HEK293 (cell line): ENCODE measurements around the gene INPP5A.

Source experiments
- CTCF ChIA-PET: fragments of 350-600 bp; formaldehyde crosslinking; extraction: SDS; loops from one replicate; lab custom pipeline; 2021; ENCODE audit warnings: antibody characterized with exemption; lab: Yijun Ruan, JAX
- POLR2A ChIA-PET: fragments of 300-600 bp; formaldehyde crosslinking; extraction: SDS; loops from one replicate; lab custom pipeline; 2020; ENCODE audit warnings: antibody characterized with exemption, inconsistent platforms; lab: Yijun Ruan, JAX
- H3K27ac ChIP-seq: fragments of 200-500 bp; sonication (Bioruptor generic); 2 replicates; pipeline ENCODE4 v1.5.1; 2014; ENCODE audit warnings: low read depth, low read length, control low read depth, inconsistent platforms; ENCODE audit errors: extremely low read depth
- H3K36me3 ChIP-seq, 2 experiments: fragments of 200-500 bp in 1 of 2; sonication (Bioruptor generic) in 1 of 2; 1 replicate in 1 of 2; 2 replicates in 1 of 2; pipeline ENCODE4 v1.5.1; 2014 to 2017; ENCODE audit warnings: inconsistent platforms in 2 of 2, low read length in 2 of 2; ENCODE audit not compliant: control insufficient read depth in 2 of 2, insufficient read depth in 1 of 2
- H3K4me1 ChIP-seq: fragments of 200-500 bp; sonication (Bioruptor generic); 2 replicates; pipeline ENCODE4 v1.5.1; 2014; ENCODE audit warnings: mild to moderate bottlenecking, low read length, inconsistent platforms; ENCODE audit not compliant: control insufficient read depth, insufficient read depth
- H3K4me3 ChIP-seq: 2 replicates; pipeline ENCODE4 v1.5.1; 2011; ENCODE audit warnings: low read depth, mild to moderate bottlenecking, control low read depth, low read length, moderate library complexity
- H3K9me3 ChIP-seq: fragments of 200-500 bp; sonication (Bioruptor generic); 2 replicates; pipeline ENCODE4 v1.5.1; 2014; ENCODE audit warnings: low read depth, low read length, inconsistent platforms; ENCODE audit not compliant: control insufficient read depth, insufficient read depth
- GFI1B ChIP-seq: fragments of 450-650 bp; formaldehyde crosslinking; IDR thresholded peaks from 2 replicates; pipeline ENCODE4 v1.5.1; 2016; ENCODE audit warnings: missing biosample characterization, missing genetic modification characterization
- GLIS1 ChIP-seq: fragments of 450-650 bp; formaldehyde crosslinking; IDR thresholded peaks from 2 replicates; pipeline ENCODE4 v1.5.1; 2016; ENCODE audit warnings: missing biosample characterization, missing genetic modification characterization
- HIC1 ChIP-seq: fragments of 450-650 bp; formaldehyde crosslinking; IDR thresholded peaks from 2 replicates; pipeline ENCODE4 v1.5.1; 2016; ENCODE audit warnings: missing biosample characterization, missing genetic modification characterization
- SCRT2 ChIP-seq: fragments of 450-650 bp; formaldehyde crosslinking; IDR thresholded peaks from 2 replicates; pipeline ENCODE4 v1.5.1; 2016; ENCODE audit warnings: missing biosample characterization, missing genetic modification characterization
- ZBTB21 ChIP-seq: fragments of 450-650 bp; formaldehyde crosslinking; IDR thresholded peaks from 2 replicates; pipeline ENCODE4 v1.5.1; 2017; ENCODE audit warnings: missing biosample characterization, missing genetic modification characterization
- ZNF140 ChIP-seq: fragments of 450-650 bp; formaldehyde crosslinking; IDR thresholded peaks from 2 replicates; pipeline ENCODE4 v1.5.1; 2016; ENCODE audit warnings: missing biosample characterization, missing genetic modification characterization
- ZNF169 ChIP-seq: fragments of 450-650 bp; formaldehyde crosslinking; IDR thresholded peaks from 2 replicates; pipeline ENCODE4 v1.5.1; 2016; ENCODE audit warnings: missing biosample characterization, missing genetic modification characterization
- ZNF2 ChIP-seq: fragments of 450-650 bp; formaldehyde crosslinking; IDR thresholded peaks from 2 replicates; pipeline ENCODE4 v1.5.1; 2016; ENCODE audit warnings: missing biosample characterization, missing genetic modification characterization
- ZNF214 ChIP-seq: fragments of 450-650 bp; formaldehyde crosslinking; IDR thresholded peaks from 2 replicates; pipeline ENCODE4 v1.5.1; 2017; ENCODE audit warnings: missing biosample characterization, mild to moderate bottlenecking, missing genetic modification characterization, borderline replicate concordance
- ZNF248 ChIP-seq: fragments of 450-650 bp; formaldehyde crosslinking; IDR thresholded peaks from 2 replicates; pipeline ENCODE4 v1.5.1; 2017; ENCODE audit warnings: missing biosample characterization, missing genetic modification characterization
- ZNF26 ChIP-seq: fragments of 450-650 bp; formaldehyde crosslinking; IDR thresholded peaks from 2 replicates; pipeline ENCODE4 v1.5.1; 2016; ENCODE audit warnings: missing biosample characterization, missing genetic modification characterization
- ZNF423 ChIP-seq: fragments of 450-650 bp; formaldehyde crosslinking; IDR thresholded peaks from 2 replicates; pipeline ENCODE4 v1.5.1; 2016; ENCODE audit warnings: missing biosample characterization, missing genetic modification characterization
- ZNF501 ChIP-seq: fragments of 450-650 bp; formaldehyde crosslinking; IDR thresholded peaks from 2 replicates; pipeline ENCODE4 v1.5.1; 2016; ENCODE audit warnings: missing biosample characterization, missing genetic modification characterization
- ZNF830 ChIP-seq: fragments of 450-650 bp; IDR thresholded peaks from 2 replicates; pipeline ENCODE4 v1.5.0; 2018; ENCODE audit warnings: missing biosample characterization, missing genetic modification characterization, low read depth, mild to moderate bottlenecking, moderate library complexity
- ZSCAN23 ChIP-seq: fragments of 450-650 bp; formaldehyde crosslinking; IDR thresholded peaks from 2 replicates; pipeline ENCODE4 v1.5.1; 2016; ENCODE audit warnings: missing biosample characterization, missing genetic modification characterization
- TF ChIP-seq, protein P1 (sequence below): fragments of 450-650 bp; formaldehyde crosslinking; IDR thresholded peaks from 2 replicates; pipeline ENCODE4 v1.5.1; 2016; ENCODE audit warnings: missing biosample characterization, missing genetic modification characterization
- TF ChIP-seq, protein P2 (sequence below): fragments of 450-650 bp; formaldehyde crosslinking; IDR thresholded peaks from 2 replicates; pipeline ENCODE4 v1.5.1; 2017; ENCODE audit warnings: missing biosample characterization, missing genetic modification characterization
- TF ChIP-seq, protein P3 (sequence below): fragments of 450-650 bp; IDR thresholded peaks from 2 replicates; pipeline ENCODE4 v1.5.1; 2018; ENCODE audit warnings: missing biosample characterization, mild to moderate bottlenecking, missing genetic modification characterization
- TF ChIP-seq, protein P4 (sequence below): fragments of 450-650 bp; formaldehyde crosslinking; IDR thresholded peaks from 2 replicates; pipeline ENCODE4 v1.5.1; 2016; ENCODE audit warnings: missing biosample characterization, missing genetic modification characterization
- TF ChIP-seq, protein P5 (sequence below): fragments of 450-650 bp; formaldehyde crosslinking; IDR thresholded peaks from 2 replicates; pipeline ENCODE4 v1.5.1; 2016; ENCODE audit warnings: missing biosample characterization, missing genetic modification characterization
- TF ChIP-seq, protein P6 (sequence below): fragments of 450-650 bp; formaldehyde crosslinking; optimal IDR thresholded peaks from 2 replicates; pipeline ENCODE3; 2016; ENCODE audit warnings: missing biosample characterization, mild to moderate bottlenecking, missing genetic modification characterization

INPP5A gene

GRCh38 chr10:132652936-132653590 is 115.5 kb downstream of the INPP5A start (continued):
- no peak for TF ChIP-seq SCRT2 (tag by site-specific recombination)
- TF ChIP-seq, protein P1, sequence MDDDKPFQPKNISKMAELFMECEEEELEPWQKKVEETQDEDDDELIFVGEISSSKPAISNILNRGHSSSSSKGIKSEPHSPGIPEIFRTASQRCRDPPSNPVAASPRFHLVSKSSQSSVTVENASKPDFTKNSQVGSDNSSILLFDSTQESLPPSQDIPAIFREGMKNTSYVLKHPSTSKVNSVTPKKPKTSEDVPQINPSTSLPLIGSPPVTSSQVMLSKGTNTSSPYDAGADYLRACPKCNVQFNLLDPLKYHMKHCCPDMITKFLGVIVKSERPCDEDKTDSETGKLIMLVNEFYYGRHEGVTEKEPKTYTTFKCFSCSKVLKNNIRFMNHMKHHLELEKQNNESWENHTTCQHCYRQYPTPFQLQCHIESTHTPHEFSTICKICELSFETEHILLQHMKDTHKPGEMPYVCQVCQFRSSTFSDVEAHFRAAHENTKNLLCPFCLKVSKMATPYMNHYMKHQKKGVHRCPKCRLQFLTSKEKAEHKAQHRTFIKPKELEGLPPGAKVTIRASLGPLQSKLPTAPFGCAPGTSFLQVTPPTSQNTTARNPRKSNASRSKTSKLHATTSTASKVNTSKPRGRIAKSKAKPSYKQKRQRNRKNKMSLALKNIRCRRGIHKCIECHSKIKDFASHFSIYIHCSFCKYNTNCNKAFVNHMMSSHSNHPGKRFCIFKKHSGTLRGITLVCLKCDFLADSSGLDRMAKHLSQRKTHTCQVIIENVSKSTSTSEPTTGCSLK (tag by site-specific recombination) = no peak
- no peak for TF ChIP-seq ZNF423 (tag by site-specific recombination)
- TF ChIP-seq ZNF26 (tag by site-specific recombination) = no peak
- TF ChIP-seq ZNF214 (tag by site-specific recombination) = no peak
- no peak for TF ChIP-seq ZNF140 (tag by site-specific recombination)
- no peak for TF ChIP-seq ZNF830 (tag by site-specific recombination)

GRCh38 chr10:132653721-132654120 is 116.1 kb downstream of the INPP5A start:
- H3K4me1 ChIP-seq = no peaks in the 10 kb centered on the region
- POLR2A ChIA-PET = no interaction called here
- H3K27ac ChIP-seq = no peak overlapping the region
- H3K4me3 ChIP-seq = no peak overlapping the region
- H3K36me3 ChIP-seq = no peaks in the 10 kb centered on the region
- TF ChIP-seq, protein P2, sequence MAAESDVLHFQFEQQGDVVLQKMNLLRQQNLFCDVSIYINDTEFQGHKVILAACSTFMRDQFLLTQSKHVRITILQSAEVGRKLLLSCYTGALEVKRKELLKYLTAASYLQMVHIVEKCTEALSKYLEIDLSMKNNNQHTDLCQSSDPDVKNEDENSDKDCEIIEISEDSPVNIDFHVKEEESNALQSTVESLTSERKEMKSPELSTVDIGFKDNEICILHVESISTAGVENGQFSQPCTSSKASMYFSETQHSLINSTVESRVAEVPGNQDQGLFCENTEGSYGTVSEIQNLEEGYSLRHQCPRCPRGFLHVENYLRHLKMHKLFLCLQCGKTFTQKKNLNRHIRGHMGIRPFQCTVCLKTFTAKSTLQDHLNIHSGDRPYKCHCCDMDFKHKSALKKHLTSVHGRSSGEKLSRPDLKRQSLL (tag by site-specific recombination) = no peak
- TF ChIP-seq, protein P3, sequence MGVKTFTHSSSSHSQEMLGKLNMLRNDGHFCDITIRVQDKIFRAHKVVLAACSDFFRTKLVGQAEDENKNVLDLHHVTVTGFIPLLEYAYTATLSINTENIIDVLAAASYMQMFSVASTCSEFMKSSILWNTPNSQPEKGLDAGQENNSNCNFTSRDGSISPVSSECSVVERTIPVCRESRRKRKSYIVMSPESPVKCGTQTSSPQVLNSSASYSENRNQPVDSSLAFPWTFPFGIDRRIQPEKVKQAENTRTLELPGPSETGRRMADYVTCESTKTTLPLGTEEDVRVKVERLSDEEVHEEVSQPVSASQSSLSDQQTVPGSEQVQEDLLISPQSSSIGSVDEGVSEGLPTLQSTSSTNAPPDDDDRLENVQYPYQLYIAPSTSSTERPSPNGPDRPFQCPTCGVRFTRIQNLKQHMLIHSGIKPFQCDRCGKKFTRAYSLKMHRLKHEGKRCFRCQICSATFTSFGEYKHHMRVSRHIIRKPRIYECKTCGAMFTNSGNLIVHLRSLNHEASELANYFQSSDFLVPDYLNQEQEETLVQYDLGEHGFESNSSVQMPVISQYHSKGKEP = no peak
- TF ChIP-seq ZSCAN23 (tag by site-specific recombination) (no peak), ZNF501 (no peak), ZNF169 (tag by site-specific recombination) (no peak), ZBTB21 (tag by site-specific recombination) (no peak), GLIS1 (tag by site-specific recombination) (no peak), ZNF2 (tag by site-specific recombination) (no peak), HIC1 (tag by site-specific recombination) (no peak), GFI1B (tag by site-specific recombination) (no peak), ZNF248 (tag by site-specific recombination) (no peak)
- TF ChIP-seq, protein P4, sequence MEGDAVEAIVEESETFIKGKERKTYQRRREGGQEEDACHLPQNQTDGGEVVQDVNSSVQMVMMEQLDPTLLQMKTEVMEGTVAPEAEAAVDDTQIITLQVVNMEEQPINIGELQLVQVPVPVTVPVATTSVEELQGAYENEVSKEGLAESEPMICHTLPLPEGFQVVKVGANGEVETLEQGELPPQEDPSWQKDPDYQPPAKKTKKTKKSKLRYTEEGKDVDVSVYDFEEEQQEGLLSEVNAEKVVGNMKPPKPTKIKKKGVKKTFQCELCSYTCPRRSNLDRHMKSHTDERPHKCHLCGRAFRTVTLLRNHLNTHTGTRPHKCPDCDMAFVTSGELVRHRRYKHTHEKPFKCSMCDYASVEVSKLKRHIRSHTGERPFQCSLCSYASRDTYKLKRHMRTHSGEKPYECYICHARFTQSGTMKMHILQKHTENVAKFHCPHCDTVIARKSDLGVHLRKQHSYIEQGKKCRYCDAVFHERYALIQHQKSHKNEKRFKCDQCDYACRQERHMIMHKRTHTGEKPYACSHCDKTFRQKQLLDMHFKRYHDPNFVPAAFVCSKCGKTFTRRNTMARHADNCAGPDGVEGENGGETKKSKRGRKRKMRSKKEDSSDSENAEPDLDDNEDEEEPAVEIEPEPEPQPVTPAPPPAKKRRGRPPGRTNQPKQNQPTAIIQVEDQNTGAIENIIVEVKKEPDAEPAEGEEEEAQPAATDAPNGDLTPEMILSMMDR (tag by site-specific recombination) = no peak
- TF ChIP-seq, protein P5, sequence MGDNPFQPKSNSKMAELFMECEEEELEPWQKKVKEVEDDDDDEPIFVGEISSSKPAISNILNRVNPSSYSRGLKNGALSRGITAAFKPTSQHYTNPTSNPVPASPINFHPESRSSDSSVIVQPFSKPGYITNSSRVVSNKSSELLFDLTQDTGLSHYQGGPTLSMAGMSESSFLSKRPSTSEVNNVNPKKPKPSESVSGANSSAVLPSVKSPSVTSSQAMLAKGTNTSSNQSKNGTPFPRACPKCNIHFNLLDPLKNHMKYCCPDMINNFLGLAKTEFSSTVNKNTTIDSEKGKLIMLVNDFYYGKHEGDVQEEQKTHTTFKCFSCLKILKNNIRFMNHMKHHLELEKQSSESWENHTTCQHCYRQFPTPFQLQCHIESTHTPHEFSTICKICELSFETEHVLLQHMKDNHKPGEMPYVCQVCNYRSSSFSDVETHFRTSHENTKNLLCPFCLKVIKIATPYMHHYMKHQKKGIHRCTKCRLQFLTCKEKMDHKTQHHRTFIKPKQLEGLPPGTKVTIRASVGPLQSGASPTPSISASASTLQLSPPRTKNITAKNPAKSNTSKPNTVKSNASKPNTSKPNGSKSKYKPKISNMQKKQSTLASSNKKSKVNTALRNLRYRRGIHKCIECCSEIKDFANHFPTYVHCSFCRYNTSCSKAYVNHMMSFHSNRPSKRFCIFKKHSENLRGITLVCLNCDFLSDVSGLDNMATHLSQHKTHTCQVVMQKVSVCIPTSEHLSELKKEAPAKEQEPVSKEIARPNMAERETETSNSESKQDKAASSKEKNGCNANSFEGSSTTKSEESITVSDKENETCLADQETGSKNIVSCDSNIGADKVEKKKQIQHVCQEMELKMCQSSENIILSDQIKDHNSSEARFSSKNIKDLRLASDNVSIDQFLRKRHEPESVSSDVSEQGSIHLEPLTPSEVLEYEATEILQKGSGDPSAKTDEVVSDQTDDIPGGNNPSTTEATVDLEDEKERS (tag by site-specific recombination) = no peak
- TF ChIP-seq, protein P6, sequence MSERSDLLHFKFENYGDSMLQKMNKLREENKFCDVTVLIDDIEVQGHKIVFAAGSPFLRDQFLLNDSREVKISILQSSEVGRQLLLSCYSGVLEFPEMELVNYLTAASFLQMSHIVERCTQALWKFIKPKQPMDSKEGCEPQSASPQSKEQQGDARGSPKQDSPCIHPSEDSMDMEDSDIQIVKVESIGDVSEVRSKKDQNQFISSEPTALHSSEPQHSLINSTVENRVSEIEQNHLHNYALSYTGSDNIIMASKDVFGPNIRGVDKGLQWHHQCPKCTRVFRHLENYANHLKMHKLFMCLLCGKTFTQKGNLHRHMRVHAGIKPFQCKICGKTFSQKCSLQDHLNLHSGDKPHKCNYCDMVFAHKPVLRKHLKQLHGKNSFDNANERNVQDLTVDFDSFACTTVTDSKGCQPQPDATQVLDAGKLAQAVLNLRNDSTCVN = no peak
- no peaks in the 10 kb centered on the region for H3K9me3 ChIP-seq
- CTCF ChIA-PET = interaction anchor here (0.8 to 3.0 kb wide), 6 partner anchors 11 to 232 kb away, joined by 3 to 24 read pairs (median 3); no protein-coding TSS in a partner anchor
